NCI-H128 (cell line): Measurements from ENCODE around the gene GCLM.
A peak's percentile ranks its signal among the peaks of the same experiment; 100 is the strongest.

Experiments
- DNase-seq: peaks from one replicate; lab custom pipeline; 2025; ENCODE audit not compliant: unreplicated experiment; lab: John Stamatoyannopoulos, UW

The GCLM gene

GRCh38 chr1:93847811-93848288, 61.4 kb downstream of the GCLM start:
- DNase-seq, result peak; percentile 27

- peak; percentile 83 for DNase-seq
Observed at GRCh38 chr1:93846992-93847810, 62.0 kb downstream of the GCLM start.

- peak; percentile 70 for DNase-seq
Observed at GRCh38 chr1:93846206-93846991, 62.8 kb downstream of the GCLM start.

- no peak for DNase-seq
Observed at GRCh38 chr1:93845538-93846205, 63.6 kb downstream of the GCLM start.

GRCh38 chr1:93844262-93845045, 64.8 kb downstream of the GCLM start:
- peak; percentile 10 for DNase-seq

GRCh38 chr1:93842750-93843500, 66.3 kb downstream of the GCLM start:
- no peak for DNase-seq

GRCh38 chr1:93841771-93842170, 67.5 kb downstream of the GCLM start:
- DNase-seq, result no peak

GRCh38 chr1:93840956-93841482, 68.2 kb downstream of the GCLM start:
- no peak for DNase-seq

GRCh38 chr1:93839753-93840152, 69.5 kb downstream of the GCLM start:
- DNase-seq, result no peak

- DNase-seq, result no peak
Observed at GRCh38 chr1:93839307-93839706, 69.9 kb downstream of the GCLM start.

- DNase-seq, result no peak
Observed at GRCh38 chr1:93837961-93838360, 71.3 kb downstream of the GCLM start.
